Transverse colon (tissue), 4 donors: ENCODE data around the gene ABCC1.

Experiments
- EP300 ChIP-seq: sonication (generic); formaldehyde crosslinking; IDR thresholded peaks from one replicate; pipeline ENCODE4 v1.6.1; 2017; ENCODE audit warnings: antibody characterized with exemption, low read depth
- POLR2A ChIP-seq: fragments of 450-650 bp; IDR thresholded peaks from one replicate; pipeline ENCODE4 v1.6.1; 2016; ENCODE audit warnings: antibody characterized with exemption, mild to moderate bottlenecking, moderate library complexity
- POLR2AphosphoS5 ChIP-seq, 3 donors: sonication (generic); formaldehyde crosslinking; IDR thresholded peaks; one replicate each; pipeline ENCODE4 v1.6.1; 2016; ENCODE audit warnings: antibody characterized with exemption in 3 of 3
- TF ChIP-seq, protein P1 (sequence below), 5 experiments: fragments of 200-600 bp in 3 of 5; fragments of 450-650 bp in 2 of 5; sonication (generic) in 3 of 5; IDR thresholded peaks; 1 replicate in 2 of 5; 2 replicates in 3 of 5; pipeline ENCODE4 v1.5.1; 2016 to 2017; ENCODE audit warnings: antibody characterized with exemption in 5 of 5, inconsistent platforms in 3 of 5, mild to moderate bottlenecking in 2 of 5, moderate library complexity in 1 of 5

DNA sequence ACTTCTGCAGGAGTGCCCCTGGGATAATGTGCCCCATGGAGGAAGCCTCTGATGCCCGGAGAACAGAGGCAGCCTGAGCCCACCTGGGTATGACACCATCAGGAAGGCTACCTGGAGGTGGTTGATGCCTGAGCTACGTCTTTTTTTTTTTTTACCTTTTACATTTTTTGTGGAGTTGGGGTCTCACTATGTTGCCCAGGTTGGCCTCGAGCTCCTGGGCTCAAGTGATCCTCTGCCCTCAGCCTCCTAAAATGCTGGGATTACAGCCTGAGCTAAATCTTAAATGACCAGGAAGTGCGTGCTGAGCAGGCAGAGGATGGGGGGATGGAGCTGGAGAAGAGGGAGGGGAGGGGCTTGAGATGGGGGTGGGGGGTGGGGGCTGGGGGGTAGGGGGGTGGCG lies 241.1 kb downstream of the ABCC1 start:
- TF ChIP-seq, protein P1, sequence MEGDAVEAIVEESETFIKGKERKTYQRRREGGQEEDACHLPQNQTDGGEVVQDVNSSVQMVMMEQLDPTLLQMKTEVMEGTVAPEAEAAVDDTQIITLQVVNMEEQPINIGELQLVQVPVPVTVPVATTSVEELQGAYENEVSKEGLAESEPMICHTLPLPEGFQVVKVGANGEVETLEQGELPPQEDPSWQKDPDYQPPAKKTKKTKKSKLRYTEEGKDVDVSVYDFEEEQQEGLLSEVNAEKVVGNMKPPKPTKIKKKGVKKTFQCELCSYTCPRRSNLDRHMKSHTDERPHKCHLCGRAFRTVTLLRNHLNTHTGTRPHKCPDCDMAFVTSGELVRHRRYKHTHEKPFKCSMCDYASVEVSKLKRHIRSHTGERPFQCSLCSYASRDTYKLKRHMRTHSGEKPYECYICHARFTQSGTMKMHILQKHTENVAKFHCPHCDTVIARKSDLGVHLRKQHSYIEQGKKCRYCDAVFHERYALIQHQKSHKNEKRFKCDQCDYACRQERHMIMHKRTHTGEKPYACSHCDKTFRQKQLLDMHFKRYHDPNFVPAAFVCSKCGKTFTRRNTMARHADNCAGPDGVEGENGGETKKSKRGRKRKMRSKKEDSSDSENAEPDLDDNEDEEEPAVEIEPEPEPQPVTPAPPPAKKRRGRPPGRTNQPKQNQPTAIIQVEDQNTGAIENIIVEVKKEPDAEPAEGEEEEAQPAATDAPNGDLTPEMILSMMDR (IDR thresholded peaks at IDR 0.05), result no peak
- TF ChIP-seq POLR2A (no peak), EP300 (no peak), POLR2AphosphoS5 (IDR thresholded peaks at IDR 0.05) (no peak)
